ENCODE data around the gene SPSB4. TPM values are rescaled to one million over a fixed set of nuclear protein-coding genes. Genes with fewer than 3 reads are reported as not detected.

Gene SPSB4
- total and polyA plus RNA-seq, 2 donors (not counting 3 experiments of a cell fraction or from before 2014, with no cell fraction given): 0.06 to 0.22 TPM

DNA sequence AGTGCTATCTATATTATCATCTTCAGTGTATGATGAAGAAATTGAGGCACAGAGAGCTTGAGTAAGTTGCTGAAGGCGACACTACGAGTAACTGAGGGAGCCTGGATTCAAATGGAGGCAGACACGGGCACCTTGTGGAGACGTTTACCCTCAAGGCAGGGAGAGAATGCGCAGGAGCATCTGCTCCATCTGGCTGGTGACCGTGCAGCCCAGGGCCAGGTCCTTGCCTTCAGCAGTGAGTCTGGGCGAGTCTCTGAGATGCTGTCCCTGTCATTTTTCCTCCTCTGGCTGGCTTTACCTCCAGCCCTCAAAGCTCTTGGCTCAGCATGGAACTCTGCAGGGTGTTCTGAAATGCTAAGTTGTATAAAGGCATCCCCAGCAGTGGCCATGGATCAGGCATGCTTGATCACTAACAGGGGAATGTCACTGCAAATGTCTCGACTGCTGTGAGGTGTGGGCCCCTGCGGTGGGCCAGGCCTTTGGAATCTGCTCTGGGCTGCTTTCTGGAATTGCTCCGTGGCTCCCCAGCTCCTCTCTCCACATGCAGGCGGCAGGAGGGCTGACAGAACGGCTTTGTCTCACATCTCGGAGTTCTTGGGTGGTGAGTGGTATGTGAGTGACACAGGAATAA lies 19.7 kb downstream of the SPSB4 start:
- Histone ChIP-seq H3K4me3 (replicated peaks in 1 of 3; ENCODE audit: insufficient read depth in 1 of 3, low read depth in 1 of 3, low read length in 3 of 3) (no peak overlapping the region), H2AFZ (ENCODE audit: low read depth, low read length) (no peak overlapping the region), H3K36me3 (ENCODE audit: control insufficient read depth in 2 of 2, extremely low read depth in 1 of 2, insufficient read depth in 2 of 2, low read length in 2 of 2) (no peaks in the 10 kb centered on the region), H3K9me3 (replicated peaks; ENCODE audit: control insufficient read depth, insufficient read depth, low read length) (no peaks in the 10 kb centered on the region), H3K27me3 (ENCODE audit: control insufficient read depth in 2 of 2, insufficient read depth in 2 of 2, low read length in 2 of 2) (no peaks in the 10 kb centered on the region), H3K27ac (ENCODE audit: insufficient read depth, low read depth, low read length) (no peak overlapping the region), H4K20me1 (replicated peaks; ENCODE audit: control insufficient read depth, extremely low read depth, insufficient read depth, low read length) (no peaks in the 10 kb centered on the region), H3K9me1 (replicated peaks; ENCODE audit: control insufficient read depth, extremely low read depth, insufficient read depth, low read length) (no peaks in the 10 kb centered on the region), H3K4me2 (ENCODE audit: insufficient read depth, low read length) (no peak overlapping the region), H3K79me2 (ENCODE audit: control insufficient read depth, insufficient read depth, low read length) (no peaks in the 10 kb centered on the region), H3K4me1 (ENCODE audit: control insufficient read depth, extremely low read depth, insufficient read depth, low read length) (no peaks in the 10 kb centered on the region), H3K9ac (replicated peaks; ENCODE audit: extremely low read depth, insufficient read depth, low read length) (no peak overlapping the region)
- dilution Hi-C loops (cut with MboI; ENCODE audit: extremely low pct_ligation_motif_present, low sequenced_read_pairs) (no loop called here), intact Hi-C loops (cut with micrococcal nuclease) (no loop called here)
- CTCF ChIA-PET: no interaction called here
- TF ChIP-seq POLR2AphosphoS5 (IDR thresholded peaks at IDR 0.05; ENCODE audit: insufficient read depth, low read depth, low read length) (no peak), GATA2 (IDR thresholded peaks at IDR 0.05; ENCODE audit: insufficient read depth, insufficient read length, low read depth, low read length) (no peak), MYC (IDR thresholded peaks at IDR 0.05; ENCODE audit: low read depth, low read length) (no peak), POLR2A (IDR thresholded peaks at IDR 0.05; ENCODE audit: low read depth, low read length) (no peak), EZH2 (IDR thresholded peaks at IDR 0.05; ENCODE audit: borderline replicate concordance, low read depth, low read length, severe bottlenecking) (no peak), JUN (IDR thresholded peaks at IDR 0.05; ENCODE audit: borderline replicate concordance, insufficient read depth, insufficient read length, low read depth) (no peak), FOS (IDR thresholded peaks at IDR 0.05; ENCODE audit: borderline replicate concordance, insufficient read depth, low read length) (no peak)
- TF ChIP-seq, protein P1, sequence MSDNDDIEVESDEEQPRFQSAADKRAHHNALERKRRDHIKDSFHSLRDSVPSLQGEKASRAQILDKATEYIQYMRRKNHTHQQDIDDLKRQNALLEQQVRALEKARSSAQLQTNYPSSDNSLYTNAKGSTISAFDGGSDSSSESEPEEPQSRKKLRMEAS (IDR thresholded peaks at IDR 0.05; ENCODE audit: insufficient read depth, insufficient read length): no peak
- TF ChIP-seq, protein P2, sequence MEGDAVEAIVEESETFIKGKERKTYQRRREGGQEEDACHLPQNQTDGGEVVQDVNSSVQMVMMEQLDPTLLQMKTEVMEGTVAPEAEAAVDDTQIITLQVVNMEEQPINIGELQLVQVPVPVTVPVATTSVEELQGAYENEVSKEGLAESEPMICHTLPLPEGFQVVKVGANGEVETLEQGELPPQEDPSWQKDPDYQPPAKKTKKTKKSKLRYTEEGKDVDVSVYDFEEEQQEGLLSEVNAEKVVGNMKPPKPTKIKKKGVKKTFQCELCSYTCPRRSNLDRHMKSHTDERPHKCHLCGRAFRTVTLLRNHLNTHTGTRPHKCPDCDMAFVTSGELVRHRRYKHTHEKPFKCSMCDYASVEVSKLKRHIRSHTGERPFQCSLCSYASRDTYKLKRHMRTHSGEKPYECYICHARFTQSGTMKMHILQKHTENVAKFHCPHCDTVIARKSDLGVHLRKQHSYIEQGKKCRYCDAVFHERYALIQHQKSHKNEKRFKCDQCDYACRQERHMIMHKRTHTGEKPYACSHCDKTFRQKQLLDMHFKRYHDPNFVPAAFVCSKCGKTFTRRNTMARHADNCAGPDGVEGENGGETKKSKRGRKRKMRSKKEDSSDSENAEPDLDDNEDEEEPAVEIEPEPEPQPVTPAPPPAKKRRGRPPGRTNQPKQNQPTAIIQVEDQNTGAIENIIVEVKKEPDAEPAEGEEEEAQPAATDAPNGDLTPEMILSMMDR (IDR thresholded peaks at IDR 0.05; ENCODE audit: extremely low read depth in 1 of 2, insufficient read depth in 1 of 2, low read depth in 1 of 2, low read length in 2 of 2): no peak
- DNase-seq (ENCODE audit: low read depth, low spot score): no peak
- FAIRE-seq: no peak
- POLR2A ChIA-PET: no interaction called here
- BruUV-seq (replicated peaks): no TSS peak
